ENCODE data around the gene SLX4.
"Not testable (repeated sequence)": the region's sequence is repeated elsewhere in the genome, so short reads cannot be mapped to it uniquely, and the experiment has no call there.

SLX4 gene, protein sequence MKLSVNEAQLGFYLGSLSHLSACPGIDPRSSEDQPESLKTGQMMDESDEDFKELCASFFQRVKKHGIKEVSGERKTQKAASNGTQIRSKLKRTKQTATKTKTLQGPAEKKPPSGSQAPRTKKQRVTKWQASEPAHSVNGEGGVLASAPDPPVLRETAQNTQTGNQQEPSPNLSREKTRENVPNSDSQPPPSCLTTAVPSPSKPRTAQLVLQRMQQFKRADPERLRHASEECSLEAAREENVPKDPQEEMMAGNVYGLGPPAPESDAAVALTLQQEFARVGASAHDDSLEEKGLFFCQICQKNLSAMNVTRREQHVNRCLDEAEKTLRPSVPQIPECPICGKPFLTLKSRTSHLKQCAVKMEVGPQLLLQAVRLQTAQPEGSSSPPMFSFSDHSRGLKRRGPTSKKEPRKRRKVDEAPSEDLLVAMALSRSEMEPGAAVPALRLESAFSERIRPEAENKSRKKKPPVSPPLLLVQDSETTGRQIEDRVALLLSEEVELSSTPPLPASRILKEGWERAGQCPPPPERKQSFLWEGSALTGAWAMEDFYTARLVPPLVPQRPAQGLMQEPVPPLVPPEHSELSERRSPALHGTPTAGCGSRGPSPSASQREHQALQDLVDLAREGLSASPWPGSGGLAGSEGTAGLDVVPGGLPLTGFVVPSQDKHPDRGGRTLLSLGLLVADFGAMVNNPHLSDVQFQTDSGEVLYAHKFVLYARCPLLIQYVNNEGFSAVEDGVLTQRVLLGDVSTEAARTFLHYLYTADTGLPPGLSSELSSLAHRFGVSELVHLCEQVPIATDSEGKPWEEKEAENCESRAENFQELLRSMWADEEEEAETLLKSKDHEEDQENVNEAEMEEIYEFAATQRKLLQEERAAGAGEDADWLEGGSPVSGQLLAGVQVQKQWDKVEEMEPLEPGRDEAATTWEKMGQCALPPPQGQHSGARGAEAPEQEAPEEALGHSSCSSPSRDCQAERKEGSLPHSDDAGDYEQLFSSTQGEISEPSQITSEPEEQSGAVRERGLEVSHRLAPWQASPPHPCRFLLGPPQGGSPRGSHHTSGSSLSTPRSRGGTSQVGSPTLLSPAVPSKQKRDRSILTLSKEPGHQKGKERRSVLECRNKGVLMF (N-terminal part only)

DNA sequence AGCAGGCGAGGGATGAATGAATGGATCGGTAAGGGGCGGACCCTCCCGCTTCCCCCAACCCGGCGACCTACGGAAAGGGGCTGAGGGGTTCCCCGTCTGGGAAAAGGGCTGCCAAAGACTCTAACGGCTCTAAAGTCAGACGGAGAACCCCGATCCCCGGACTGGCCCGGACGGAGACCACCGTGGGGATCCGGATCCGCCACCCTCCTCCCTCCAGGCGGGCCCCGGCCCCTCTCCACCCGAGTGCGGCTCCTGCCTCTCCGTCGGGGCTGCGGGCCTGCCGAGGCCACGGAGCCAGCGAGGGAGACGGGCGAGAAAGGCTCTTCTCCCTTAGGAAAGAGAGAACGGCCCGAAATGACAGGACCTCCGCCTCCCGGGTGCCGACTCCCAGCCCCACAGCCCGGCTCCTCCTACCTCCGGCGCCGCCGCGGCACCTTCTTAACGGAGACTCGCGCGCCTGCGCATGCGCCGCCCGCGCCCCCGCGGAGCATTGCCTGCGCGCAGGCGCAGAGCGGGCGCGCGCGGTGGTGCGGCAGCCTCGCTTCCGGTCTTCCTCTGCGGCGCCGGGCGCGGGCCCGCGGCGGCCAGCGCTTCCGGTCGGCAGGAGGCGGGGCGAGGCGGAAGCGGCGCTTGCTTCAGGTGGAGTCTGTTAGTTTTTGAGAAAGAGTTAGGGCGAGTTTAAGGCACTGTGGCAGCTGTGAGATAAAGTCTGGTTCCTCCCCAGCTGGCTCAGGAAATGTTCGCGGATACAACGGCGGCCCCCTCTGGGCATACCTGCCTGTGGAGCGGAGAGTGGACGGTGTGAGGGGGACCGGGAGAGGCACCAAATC, at the start of gene SLX4:
SLX4 (minus strand) TSS at position 461 of the 830 bp plus-strand sequence. CDS start 2,642 bp downstream, outside the sequence.
- peak; percentile 90 for DNase-seq

DNA sequence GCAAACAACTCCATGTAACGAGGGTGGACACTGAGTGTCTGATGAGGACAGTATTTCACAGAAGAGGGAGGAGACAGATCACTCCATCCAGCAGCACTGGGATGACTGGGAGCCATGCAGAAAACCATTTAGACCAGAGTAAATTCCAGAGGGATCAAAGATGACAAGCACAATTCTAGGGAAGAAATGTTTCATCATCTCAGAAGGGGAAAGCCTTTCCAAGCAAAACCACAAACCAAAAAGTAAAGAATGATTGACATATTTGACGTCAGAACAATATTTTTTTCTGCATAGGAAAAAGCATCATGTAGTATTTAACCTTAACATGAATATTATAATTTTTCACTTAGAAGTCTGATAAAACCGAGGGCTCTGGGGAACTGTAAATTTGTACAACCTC, 47.8 kb upstream of the SLX4 start:
- no peak for DNase-seq

DNA sequence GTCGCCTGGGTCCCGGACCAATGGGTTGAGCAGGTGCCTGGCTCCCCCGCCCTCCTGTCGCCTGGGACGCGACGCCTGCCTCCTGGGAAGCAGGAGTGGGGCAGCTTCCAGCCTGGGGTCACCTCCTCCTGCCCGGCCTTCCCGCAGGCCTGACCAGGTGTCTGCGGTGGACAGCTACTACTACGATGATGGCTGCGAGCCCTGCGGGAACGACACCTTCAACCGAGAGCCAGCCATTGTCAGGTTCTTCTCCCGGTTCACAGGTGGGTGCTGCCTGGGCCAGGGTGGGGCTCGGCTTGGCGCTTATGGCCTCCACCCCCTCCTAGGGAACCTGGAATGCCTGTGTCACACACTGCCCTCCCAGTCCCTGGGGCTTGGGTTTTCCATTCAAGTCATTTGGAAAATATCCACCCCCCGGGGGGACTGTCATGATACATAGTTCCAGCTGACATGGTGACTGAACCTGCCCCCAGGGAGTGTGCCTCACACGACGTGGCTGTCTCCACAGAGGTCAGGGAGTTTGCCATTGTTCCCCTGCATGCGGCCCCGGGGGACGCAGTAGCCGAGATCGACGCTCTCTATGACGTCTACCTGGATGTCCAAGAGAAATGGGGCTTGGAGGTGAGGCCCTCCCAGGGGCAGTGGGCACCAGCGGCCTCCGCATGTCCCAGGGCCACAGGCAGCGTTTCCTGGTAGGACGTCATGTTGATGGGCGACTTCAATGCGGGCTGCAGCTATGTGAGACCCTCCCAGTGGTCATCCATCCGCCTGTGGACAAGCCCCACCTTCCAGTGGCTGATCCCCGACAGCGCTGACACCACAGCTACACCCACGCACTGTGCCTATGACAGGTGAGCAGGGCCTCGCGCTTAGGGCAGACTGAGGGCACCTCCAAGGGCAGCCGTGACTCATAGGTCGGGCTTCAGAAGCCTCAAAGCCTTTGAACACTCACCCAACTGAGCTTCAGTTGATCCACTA, 45.4 kb upstream of the SLX4 start:
- DNase-seq: no peak

DNA sequence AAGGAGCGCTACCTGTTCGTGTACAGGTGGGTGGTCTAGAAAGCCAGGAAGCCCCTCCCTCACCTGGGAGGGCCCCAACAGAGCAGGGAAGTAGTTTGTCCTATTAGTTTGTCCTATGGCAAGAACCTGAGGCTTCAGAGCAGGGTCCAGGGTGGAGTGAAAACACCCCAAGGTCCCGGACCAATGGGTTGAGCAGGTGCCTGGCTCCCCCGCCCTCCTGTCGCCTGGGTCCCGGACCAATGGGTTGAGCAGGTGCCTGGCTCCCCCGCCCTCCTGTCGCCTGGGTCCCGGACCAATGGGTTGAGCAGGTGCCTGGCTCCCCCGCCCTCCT, 44.7 kb upstream of the SLX4 start:
- not testable (repeated sequence) for DNase-seq

DNA sequence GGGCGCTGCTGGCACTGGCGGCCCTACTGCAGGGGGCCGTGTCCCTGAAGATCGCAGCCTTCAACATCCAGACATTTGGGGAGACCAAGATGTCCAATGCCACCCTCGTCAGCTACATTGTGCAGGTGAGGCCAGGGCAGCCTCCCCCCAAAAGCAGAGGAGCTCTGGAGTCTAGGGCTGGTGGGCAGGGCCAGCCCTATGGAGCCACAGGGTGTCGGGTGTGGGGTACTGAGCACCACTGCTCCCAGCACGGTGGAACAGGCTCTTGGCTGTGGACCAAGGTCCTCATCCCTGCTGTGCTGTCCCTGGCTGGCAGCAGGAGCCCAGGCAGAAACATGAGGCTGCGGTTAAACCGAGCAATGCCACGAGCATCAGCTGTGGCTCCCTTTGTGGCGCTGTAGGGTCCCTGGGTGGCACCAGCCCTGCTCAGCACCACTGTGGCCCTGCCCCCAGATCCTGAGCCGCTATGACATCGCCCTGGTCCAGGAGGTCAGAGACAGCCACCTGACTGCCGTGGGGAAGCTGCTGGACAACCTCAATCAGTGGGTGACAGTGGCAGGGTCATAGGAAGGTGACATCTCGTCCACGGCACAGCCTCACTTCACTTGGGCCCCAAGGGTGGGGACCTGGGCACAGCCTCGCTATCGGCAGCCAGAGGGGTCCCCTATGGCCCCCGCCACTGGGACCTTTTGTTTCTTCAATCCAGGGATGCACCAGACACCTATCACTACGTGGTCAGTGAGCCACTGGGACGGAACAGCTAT, 44.2 kb upstream of the SLX4 start:
- no peak for DNase-seq

DNA sequence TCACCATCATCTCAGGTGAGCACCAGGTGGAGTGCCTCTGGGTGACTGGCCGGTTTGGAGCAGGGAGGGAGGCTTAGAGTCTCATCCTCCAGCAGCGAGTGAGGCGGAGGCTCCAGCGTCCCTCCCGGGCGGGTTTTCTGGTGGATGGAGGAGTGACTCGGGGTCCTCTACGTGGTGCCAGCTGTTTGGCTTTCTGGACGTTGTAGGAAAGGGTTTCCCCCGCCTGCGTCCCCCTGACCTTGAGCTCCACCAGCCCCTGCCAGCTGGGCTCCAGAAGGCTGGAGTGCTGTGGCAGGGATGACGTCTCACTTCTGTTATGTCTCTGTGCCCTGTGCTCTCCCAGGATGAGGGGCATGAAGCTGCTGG, 43.6 kb upstream of the SLX4 start:
- DNase-seq: no peak

DNA sequence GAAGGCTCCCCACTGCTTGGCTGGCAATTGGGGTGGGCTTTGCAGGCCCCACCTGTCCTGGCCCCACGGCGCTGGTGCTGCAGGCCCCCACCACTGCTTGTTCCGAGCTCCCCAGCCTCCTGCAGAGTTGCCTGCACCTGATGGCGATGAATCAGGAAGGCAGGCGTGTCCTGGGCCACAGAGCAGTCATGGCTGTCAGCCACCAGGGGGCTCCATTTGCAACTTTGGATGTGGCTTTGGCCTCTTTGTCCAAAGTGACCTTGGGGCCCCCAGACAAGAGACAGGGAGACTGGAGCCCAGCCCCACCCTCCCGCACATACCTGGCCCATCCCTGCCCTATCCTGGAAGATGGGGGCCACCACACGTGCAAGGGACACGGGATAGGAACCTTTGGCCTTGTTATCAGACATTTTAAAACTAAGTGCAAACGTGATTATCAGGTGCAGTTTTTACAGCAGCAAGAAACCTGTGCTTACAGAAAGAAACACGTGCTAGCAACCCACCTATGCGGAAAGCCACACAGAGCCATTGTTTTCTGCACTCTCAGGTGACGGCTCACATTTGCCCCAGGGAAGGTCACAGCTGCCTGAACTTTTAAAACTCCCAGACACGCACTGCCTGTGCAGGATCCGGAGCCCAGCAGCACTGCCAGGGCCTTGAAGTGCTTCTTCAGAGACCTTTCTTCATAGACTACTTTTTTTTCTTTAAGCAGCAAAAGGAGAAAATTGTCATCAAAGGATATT, 43.0 kb upstream of the SLX4 start, which contains the start of gene DNASE1:
DNASE1 (plus strand) TSS at position 443 of the 743 bp plus-strand sequence. CDS start 683 bp downstream, outside the sequence.
- DNase-seq: no peak

DNA sequence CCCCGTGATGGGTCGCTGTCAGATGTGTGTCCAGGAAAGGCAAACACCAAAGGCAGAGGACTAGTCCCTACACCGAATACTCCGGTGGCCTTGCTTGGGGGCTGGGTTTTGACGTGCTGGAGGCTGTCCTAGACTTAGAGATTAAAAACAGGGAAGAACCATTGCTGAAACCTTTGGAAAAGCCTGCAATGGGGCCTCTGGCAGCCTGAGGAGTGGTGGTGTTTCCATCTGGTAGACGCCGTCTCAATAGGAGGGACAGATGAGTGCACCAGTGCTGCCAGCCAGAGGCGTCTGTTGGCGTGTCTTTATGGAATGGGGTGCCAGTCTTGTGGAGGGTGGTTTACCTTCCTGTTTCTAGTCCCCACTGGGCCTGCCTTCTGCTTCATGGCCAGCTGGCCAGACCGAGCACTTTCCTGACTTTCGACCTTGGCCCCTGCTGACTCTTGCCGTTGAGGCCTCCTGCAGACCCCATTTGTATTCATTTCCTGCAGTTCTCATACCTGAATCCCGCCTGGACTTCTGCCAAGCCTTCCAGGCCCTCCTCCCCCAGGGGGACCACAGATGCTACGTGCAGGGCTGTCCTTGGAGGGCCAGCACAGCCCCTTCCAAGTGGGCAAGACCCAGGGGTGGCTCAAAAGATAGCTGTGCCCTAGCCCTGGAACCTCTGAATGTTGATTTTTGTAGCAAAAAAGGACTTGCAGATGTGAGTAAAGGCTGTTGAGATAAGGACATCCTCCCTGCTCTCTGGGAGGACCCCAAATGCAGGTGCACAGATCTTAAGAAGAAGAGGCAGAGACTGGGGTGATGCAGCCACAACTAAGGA, 41.2 kb upstream of the SLX4 start:
- DNase-seq: no peak

DNA sequence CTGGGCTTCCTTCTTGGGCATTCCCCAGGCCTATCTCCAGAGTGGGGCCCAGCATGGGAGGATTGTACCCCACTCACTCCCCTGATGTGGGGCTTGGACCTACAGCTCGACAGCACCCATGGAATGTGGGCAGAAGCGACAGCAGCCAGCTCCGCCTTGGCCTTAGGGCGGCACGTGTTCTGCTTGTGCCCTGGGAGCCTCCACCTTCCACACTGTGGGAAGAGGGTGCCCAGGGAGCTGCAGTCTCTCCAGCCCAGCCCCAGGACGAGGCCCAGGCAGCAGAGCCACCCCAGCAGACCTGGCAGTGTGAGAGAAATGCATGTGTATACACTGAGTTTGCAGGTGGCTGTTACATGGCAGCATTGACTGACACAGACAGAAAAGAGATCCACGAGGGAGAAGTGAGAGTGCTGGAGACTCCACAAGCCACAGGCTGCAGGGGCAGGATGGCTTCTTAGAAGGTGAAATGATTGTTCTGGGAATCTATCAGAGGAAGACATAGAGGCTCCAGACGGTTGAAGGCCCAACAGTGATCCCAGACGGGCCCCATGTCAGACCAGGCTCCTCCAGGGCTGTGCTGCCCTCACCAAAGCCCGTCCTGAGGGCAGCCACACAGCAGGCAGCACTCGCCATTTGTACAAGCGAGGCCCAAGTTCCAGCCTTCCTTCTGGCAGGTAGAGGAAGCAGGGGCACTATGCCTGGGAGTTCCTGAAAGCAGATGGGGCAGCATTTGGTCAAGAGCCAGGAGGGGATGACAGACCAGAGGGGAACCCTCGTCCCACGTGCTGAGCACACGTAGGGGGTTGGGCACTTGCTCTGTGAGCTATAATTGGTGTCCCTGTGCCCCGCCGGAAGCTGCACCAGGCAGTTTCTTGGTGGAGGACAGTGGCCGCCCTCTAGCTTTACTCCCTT, 40.3 kb upstream of the SLX4 start:
- no peak for DNase-seq

DNA sequence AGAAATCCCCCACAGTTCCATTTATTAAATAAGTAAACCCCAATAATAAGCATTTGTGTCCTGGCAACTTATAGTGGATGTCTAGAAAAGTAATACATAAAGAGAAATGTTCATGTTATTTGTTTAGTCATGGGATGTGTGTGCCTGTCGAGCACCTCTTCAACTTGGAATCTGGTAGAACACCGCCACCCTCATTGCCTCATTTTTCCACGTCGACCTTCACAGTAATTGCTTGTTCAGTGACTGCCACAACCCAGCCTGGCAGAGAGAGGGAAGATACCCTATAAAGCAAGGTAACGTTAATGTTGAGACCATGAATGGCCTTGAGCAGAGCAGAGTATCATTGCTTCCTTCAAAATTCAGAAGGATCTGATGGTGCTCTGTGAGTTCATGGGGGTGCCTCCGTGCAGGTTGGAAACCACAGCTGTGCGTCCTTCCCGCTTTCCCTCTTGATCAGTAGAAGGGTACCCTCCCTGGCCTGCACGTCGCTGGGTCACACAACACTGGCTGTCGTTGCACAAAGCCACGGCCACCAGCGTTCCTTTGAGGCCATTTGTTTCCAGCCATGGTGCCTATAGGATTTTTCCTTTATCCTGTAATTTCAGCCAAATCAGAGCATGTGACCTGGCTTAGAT, 39.3 kb upstream of the SLX4 start:
- no peak for DNase-seq

DNA sequence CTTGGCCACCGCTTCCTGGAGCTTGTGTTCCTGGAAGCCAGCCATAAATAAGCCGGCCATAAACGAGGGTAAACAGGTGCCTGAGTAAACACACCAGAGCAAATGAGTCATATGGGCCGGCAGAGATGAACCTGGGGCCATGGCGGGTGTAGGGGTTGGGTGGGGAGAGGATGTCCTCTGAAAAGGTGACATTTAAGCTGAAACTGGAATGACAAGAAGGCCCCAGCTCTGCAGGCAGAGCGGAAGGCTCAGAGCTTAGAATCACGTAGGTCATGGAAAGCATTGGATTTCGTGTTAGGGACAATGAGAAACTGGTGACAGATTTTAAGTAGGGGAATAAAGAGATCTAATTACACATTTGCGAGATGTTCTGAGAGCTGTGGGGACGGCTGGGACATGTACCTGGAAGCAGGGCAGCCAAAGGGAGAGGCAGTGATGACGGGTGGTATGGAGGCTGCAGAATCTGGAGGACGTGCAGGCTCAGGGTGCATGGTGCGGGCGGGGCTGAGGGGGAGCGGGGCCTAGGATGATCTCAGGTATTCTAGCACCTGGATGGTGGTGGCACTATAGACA, 35.0 kb upstream of the SLX4 start:
- DNase-seq: peak; percentile 62

DNA sequence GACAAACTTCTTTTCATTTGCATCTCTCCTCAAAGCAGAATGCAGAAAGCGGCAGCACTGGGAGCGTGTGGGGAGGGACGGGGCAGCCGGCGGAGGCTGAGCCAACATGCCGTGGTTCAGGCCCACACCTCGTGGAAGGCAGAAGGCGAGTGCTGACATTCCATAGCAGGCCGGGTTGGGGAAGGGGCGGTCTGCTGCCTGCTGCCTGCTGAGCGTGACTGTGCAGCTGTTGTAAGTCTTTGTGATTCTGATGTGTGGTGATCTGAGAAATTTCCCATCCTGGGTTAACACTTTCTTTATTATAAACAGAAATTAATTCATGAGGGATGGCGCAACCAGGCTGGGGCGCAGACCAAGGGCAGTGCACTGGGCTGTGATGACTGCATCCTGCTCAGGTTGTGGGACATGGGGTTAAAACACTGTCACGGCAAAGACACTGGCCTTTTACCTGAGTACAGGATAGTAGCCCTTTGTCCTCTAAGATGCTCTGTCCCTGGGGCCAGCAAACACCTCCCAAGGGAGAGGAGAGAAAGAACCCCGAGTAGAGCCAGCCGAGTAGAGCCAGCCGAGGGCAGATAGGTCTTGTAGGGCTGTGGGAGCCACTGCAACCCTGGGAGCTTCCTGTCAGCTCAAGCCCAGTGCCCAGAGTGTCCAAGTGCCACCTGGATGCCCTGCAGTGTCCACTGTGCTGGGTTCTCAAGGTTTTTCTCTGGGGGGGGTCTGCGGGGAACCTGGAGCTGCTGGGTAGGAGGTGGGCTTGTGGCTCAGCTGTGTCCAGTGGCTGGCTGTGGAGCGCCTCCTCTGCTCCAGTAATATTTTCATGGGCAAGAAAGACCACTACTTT, 34.3 kb upstream of the SLX4 start:
- DNase-seq: no peak

DNA sequence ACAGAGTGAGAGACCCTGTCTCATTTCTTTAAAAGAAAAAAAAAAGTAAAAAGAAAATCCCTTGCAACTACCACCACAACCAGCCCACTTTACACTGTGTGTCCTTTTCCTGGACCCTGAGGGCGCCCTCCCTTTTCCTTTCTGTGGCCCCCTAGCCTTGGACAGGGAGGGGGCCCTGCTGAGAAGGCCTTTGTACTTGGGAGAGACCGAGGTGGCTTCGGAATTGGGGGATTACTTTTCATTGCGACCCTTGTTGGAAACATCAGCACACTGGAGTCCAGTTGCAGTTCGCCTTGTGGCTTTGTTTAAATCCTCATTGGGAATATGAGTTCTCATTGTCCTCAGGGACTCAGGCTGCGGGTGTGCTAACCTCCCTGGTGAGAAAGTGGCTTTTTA, 33.7 kb upstream of the SLX4 start:
- DNase-seq: no peak

DNA sequence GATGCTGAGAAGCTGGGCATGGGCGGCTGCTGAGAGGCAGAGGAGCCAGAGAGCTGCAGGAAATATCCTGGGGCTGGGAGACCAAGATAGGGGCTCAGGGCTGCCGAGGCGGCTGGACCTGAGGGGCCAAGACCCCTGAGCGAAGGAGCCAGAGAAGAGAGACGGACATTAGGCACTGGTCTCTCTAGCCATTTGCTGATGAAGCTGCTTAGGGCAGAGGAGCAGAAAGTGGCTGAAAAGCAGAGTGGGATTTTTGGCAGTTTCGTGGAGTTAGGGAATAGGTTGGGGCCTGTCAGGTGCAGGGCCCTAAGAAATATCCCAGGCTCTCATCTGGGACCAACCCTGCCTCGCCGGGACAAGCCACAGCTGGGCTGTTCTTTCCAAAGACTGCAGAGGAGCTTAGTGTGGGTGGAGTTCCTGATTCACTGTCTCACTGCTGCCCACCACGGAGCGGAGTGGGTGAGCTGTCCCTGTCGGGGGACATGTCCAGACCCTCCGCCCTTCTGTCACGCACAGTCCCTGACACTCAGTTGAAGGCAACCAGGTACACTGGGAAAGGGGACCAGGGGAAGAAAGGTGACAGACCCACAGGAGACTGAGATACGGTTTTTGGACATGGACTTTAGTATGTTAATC, 31.8 kb upstream of the SLX4 start:
- no peak for DNase-seq

DNA sequence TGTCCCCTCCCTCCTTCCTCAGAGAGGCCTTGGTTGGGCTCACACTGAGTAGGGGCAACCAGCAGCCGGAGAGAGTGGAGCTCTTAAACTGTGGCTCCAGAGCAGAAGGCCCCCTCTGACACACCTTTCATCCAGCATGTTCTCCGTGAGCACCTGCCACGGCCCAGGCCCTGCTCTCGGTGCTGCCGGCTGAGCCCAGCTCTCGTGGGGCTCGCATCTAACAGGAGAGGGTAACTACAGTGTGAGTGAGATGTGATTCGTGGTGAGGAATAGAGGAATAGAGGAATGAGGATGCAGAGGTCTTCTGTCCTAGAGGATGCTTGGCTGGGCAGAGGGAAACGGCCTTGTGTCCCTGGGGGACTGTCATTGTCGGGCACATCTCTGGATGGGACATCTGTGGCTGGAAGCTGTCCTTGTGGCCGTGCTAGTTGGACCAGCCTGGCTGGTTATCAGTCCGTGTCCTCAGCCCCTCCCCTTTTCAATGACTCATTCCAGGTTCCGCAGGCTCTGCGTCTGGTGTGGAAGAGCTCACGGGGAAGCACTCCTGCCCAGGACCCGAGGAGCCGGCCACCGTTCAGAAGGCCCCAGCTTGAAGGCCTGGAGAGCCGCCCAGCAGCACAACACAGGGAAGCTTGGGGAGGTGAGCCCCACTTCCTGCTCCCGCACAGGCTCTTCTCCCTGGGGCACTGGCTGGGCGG, 31.1 kb upstream of the SLX4 start:
- no peak for DNase-seq

All from COR-L47 (cell line).